HG02852 (cell line): ENCODE measurements around the gene MAP2K1.
A peak's percentile ranks its signal among the peaks of the same experiment; 100 is the strongest.
"Not testable (repeated sequence)": the region's sequence is repeated elsewhere in the genome, so short reads cannot be mapped to it uniquely, and the experiment has no call there.

Experiments used
- ATAC-seq: cut with Tn5 transposase; IDR thresholded peaks from one replicate; pipeline ENCODE4 v1.9.1; 2021; ENCODE audit warnings: mild to moderate bottlenecking, moderate library complexity; ENCODE audit not compliant: unreplicated experiment

Gene MAP2K1

GRCh38 chr15:66474135-66474534 lies 87.4 kb downstream of the MAP2K1 start:
- ATAC-seq = no peak

- ATAC-seq = no peak
Measured at GRCh38 chr15:66474963-66475362, 88.3 kb downstream of the MAP2K1 start.

GRCh38 chr15:66476535-66476934 lies 89.8 kb downstream of the MAP2K1 start:
- ATAC-seq = no peak

GRCh38 chr15:66477011-66477410 lies 90.3 kb downstream of the MAP2K1 start:
- ATAC-seq = no peak

GRCh38 chr15:66480267-66480666 lies 93.6 kb downstream of the MAP2K1 start:
- ATAC-seq = no peak

- no peak for ATAC-seq
Measured at GRCh38 chr15:66481107-66481856, 94.6 kb downstream of the MAP2K1 start.

- ATAC-seq = no peak
Measured at GRCh38 chr15:66482539-66482938, 95.8 kb downstream of the MAP2K1 start.

GRCh38 chr15:66483131-66483566 lies 96.4 kb downstream of the MAP2K1 start:
- no peak for ATAC-seq

- ATAC-seq = no peak
Measured at GRCh38 chr15:66484539-66485112, 97.9 kb downstream of the MAP2K1 start.

- ATAC-seq = no peak
Measured at GRCh38 chr15:66486887-66487286, 100.2 kb downstream of the MAP2K1 start.

GRCh38 chr15:66488525-66488924 lies 101.8 kb downstream of the MAP2K1 start:
- no peak for ATAC-seq

- no peak for ATAC-seq
Measured at GRCh38 chr15:66489179-66489791, 102.6 kb downstream of the MAP2K1 start.

GRCh38 chr15:66491846-66492245 lies 105.1 kb downstream of the MAP2K1 start:
- no peak for ATAC-seq

- ATAC-seq = no peak
Measured at GRCh38 chr15:66494262-66494661, 107.5 kb downstream of the MAP2K1 start.

- ATAC-seq = no peak
Measured at GRCh38 chr15:66496951-66497501, 110.3 kb downstream of the MAP2K1 start.

- ATAC-seq = peak; percentile 84
Measured at GRCh38 chr15:66497502-66498455, 111.1 kb downstream of the MAP2K1 start, which contains the start of gene SNAPC5. SNAPC5 (minus strand) TSS chr15:66497762; CDS start chr15:66497731, 31 bp downstream.

GRCh38 chr15:66498501-66499386 lies 112.0 kb downstream of the MAP2K1 start:
- no peak for ATAC-seq

- not testable (repeated sequence) for ATAC-seq
Measured at GRCh38 chr15:66500346-66500745, 113.6 kb downstream of the MAP2K1 start.

- ATAC-seq = no peak
Measured at GRCh38 chr15:66502491-66502890, 115.8 kb downstream of the MAP2K1 start.
